CD14-positive monocyte (primary cell): ENCODE measurements around the gene ARID4B. TPM values are rescaled to one million over a fixed set of nuclear protein-coding genes. Genes with fewer than 3 reads are reported as not detected.
"Not testable (repeated sequence)": the region's sequence is repeated elsewhere in the genome, so short reads cannot be mapped to it uniquely, and the experiment has no call there.

Source experiments
- DNase-seq, 3 donors: peaks; one replicate each; pipeline ENCODE4 v3.0.0-alpha.2; 2011 to 2022
- H2AFZ ChIP-seq: 2 replicates; pipeline ENCODE4 v1.6.0; 2012; ENCODE audit warnings: mild to moderate bottlenecking, low read depth, low read length, inconsistent platforms; ENCODE audit not compliant: insufficient read depth, poor library complexity, severe bottlenecking
- H3K27ac ChIP-seq, 2 donors: 1 replicate in 1 of 2; 2 replicates in 1 of 2; pipeline ENCODE4 v1.5.1; 2012 to 2013; ENCODE audit warnings: low read length in 2 of 2, control low read depth in 1 of 2, inconsistent platforms in 1 of 2, low read depth in 1 of 2, mild to moderate bottlenecking in 1 of 2
- H3K27me3 ChIP-seq, 2 donors: one replicate each; pipeline versions ENCODE4 v1.6.0 to v1.6.1; 2011 to 2013; ENCODE audit warnings: low read length in 2 of 2; ENCODE audit not compliant: control insufficient read depth in 2 of 2, insufficient read depth in 2 of 2
- H3K36me3 ChIP-seq, 2 donors: replicated peaks in 1 of 2; 1 replicate in 1 of 2; 2 replicates in 1 of 2; pipeline versions ENCODE4 v1.5.1 to v1.6.1; 2012 to 2013; ENCODE audit warnings: low read length in 2 of 2, control low read depth in 1 of 2, inconsistent platforms in 1 of 2, mild to moderate bottlenecking in 1 of 2; ENCODE audit not compliant: insufficient read depth in 2 of 2, control insufficient read depth in 1 of 2
- H3K4me1 ChIP-seq, 2 donors: 1 replicate in 1 of 2; 2 replicates in 1 of 2; pipeline versions ENCODE4 v1.5.1 to v1.6.1; 2012 to 2013; ENCODE audit warnings: low read length in 2 of 2, control low read depth in 1 of 2, inconsistent platforms in 1 of 2, mild to moderate bottlenecking in 1 of 2, moderate library complexity in 1 of 2; ENCODE audit not compliant: insufficient read depth in 2 of 2, control insufficient read depth in 1 of 2
- H3K4me2 ChIP-seq: replicated peaks from 2 replicates; pipeline ENCODE3; 2012; ENCODE audit warnings: low read length, moderate library complexity, mild to moderate bottlenecking; ENCODE audit not compliant: poor library complexity, severe bottlenecking; ENCODE audit errors: extremely low read depth
- H3K4me3 ChIP-seq, 3 experiments: fragments of 200-600 bp in 1 of 3; sonication (generic) in 1 of 3; replicated peaks in 1 of 3; 1 replicate in 2 of 3; 2 replicates in 1 of 3; pipeline ENCODE4 v1.5.1; 2011 to 2013; ENCODE audit warnings: low read length in 3 of 3, mild to moderate bottlenecking in 3 of 3, control low read depth in 2 of 3, low read depth in 2 of 3, inconsistent platforms in 1 of 3, moderate library complexity in 1 of 3
- H3K79me2 ChIP-seq: 2 replicates; pipeline ENCODE4 v1.6.0; 2012; ENCODE audit warnings: mild to moderate bottlenecking, control low read depth, inconsistent platforms, low read length, moderate library complexity; ENCODE audit not compliant: insufficient read depth
- H3K9ac ChIP-seq: 2 replicates; pipeline ENCODE4 v1.6.0; 2017; ENCODE audit warnings: low read length, mild to moderate bottlenecking; ENCODE audit not compliant: insufficient read depth, poor library complexity, severe bottlenecking
- H3K9me3 ChIP-seq, 2 donors: replicated peaks in 1 of 2; 1 replicate in 1 of 2; 2 replicates in 1 of 2; pipeline versions ENCODE4 v1.5.1 to v1.6.1; 2012 to 2013; ENCODE audit warnings: low read length in 2 of 2, control low read depth in 1 of 2; ENCODE audit not compliant: control insufficient read depth in 1 of 2, insufficient read depth in 1 of 2
- H4K20me1 ChIP-seq: 2 replicates; pipeline ENCODE4 v1.6.0; 2012; ENCODE audit warnings: mild to moderate bottlenecking, low read length, control low read depth, moderate library complexity; ENCODE audit not compliant: insufficient read depth
- H3K27ac Mint-ChIP-seq, 7 donors: one replicate each; pipeline ENCODE4 v1.8.0; 2020; ENCODE audit warnings: mild to moderate bottlenecking in 7 of 7, mixed read lengths in 7 of 7, moderate library complexity in 6 of 7, inconsistent platforms in 2 of 7
- H3K27me3 Mint-ChIP-seq, 3 donors: one replicate each; pipeline ENCODE4 v1.8.0; 2021 to 2022; ENCODE audit warnings: low read depth in 3 of 3, mild to moderate bottlenecking in 3 of 3, mixed read lengths in 3 of 3, moderate library complexity in 3 of 3, inconsistent platforms in 1 of 3
- H3K36me3 Mint-ChIP-seq, 2 donors: one replicate each; pipeline ENCODE4 v1.8.0; 2020; ENCODE audit warnings: mixed read lengths in 2 of 2, inconsistent platforms in 1 of 2, mild to moderate bottlenecking in 1 of 2
- H3K4me1 Mint-ChIP-seq: one replicate; pipeline ENCODE4 v1.8.0; 2020; ENCODE audit warnings: mild to moderate bottlenecking, mixed read lengths
- H3K4me3 Mint-ChIP-seq, 2 donors: one replicate each; pipeline ENCODE4 v1.8.0; 2020; ENCODE audit warnings: mild to moderate bottlenecking in 2 of 2, mixed read lengths in 2 of 2, moderate library complexity in 1 of 2
- H3K9me3 Mint-ChIP-seq, 7 donors: one replicate each; pipeline ENCODE4 v1.8.0; 2020 to 2022; ENCODE audit warnings: mixed read lengths in 7 of 7, mild to moderate bottlenecking in 6 of 7, moderate library complexity in 6 of 7, inconsistent platforms in 2 of 7
- WGBS: methylation state at CpG from one replicate; pipeline ENCODE4 v1.1.5; 2013; ENCODE audit warnings: missing lambda C conversion rate; ENCODE audit not compliant: insufficient coverage; 5-methylcytosine and 5-hydroxymethylcytosine counted together
- intact Hi-C, 2 donors: fragments of 100-400 bp; cut with micrococcal nuclease; formaldehyde crosslinking; loops; one replicate each; pipeline versions ENCODE4 v1.15.0 to v1.15.1; 2023
- polyA plus RNA-seq, 3 donors: library from polyadenylated mRNA; depleted of rRNA in 1 of 3; unstranded in 2 of 3; stranded (reverse) in 1 of 3; fragments of 300-500 nt in 2 of 3; fragments of >200 nt in 1 of 3; fragmentation: Illumina TruSeq in 2 of 3; gene quantifications; 1 replicate in 2 of 3; 2 replicates in 1 of 3; pipeline ENCODE4 v1.2.3, GENCODE V29; 2012 to 2021
- TF ChIP-seq, protein P1 (sequence below): fragments of 200-600 bp; IDR thresholded peaks from one replicate; pipeline ENCODE4 v1.8.0; 2022; ENCODE audit warnings: antibody characterized with exemption, mild to moderate bottlenecking

The ARID4B gene
- polyA plus RNA-seq, 3 donors, result 9.3 to 15.4 (median 11.1) TPM

DNA sequence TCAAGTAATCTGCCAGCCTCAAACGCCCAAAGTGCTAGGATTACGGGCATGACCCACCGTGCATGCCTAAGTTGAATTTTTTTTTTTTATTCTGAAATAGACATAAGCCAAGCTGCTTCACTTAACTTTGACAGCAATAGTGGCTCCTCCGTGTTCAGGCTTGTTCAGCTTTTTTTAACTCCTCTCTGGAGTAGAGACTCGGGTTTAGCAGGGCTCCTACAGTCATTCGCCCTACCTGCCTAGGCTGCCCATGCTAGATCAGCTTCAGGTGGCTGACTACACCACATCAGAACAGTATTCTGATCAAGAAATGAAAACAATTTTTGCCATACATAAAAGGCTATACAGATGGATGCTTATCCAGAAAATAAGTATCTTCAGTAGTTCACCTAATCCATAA, 14.7 kb downstream of the ARID4B start:
- DNase-seq, result no peak
- 100% methylated on average over 4 of the region's 6 CpGs for WGBS
- peaks cover 4 to 22% of the 10 kb centered on the region in 2 donors for H3K36me3 Mint-ChIP-seq
- H3K27me3 ChIP-seq, result no peaks in the 10 kb centered on the region
- TF ChIP-seq, protein P1, sequence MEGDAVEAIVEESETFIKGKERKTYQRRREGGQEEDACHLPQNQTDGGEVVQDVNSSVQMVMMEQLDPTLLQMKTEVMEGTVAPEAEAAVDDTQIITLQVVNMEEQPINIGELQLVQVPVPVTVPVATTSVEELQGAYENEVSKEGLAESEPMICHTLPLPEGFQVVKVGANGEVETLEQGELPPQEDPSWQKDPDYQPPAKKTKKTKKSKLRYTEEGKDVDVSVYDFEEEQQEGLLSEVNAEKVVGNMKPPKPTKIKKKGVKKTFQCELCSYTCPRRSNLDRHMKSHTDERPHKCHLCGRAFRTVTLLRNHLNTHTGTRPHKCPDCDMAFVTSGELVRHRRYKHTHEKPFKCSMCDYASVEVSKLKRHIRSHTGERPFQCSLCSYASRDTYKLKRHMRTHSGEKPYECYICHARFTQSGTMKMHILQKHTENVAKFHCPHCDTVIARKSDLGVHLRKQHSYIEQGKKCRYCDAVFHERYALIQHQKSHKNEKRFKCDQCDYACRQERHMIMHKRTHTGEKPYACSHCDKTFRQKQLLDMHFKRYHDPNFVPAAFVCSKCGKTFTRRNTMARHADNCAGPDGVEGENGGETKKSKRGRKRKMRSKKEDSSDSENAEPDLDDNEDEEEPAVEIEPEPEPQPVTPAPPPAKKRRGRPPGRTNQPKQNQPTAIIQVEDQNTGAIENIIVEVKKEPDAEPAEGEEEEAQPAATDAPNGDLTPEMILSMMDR, result no peak
- peaks cover 3 to 18% of the 10 kb centered on the region in 2 donors for H3K36me3 ChIP-seq
- H3K27me3 Mint-ChIP-seq, result no peaks in the 10 kb centered on the region
- H3K4me3 Mint-ChIP-seq, result no peak overlapping the region
- peak overlapping the region in 1 of 7 donors; percentile 42 for H3K27ac Mint-ChIP-seq
- no peak overlapping the region for H2AFZ ChIP-seq
- peaks cover 89% of the 10 kb centered on the region for H4K20me1 ChIP-seq
- peaks cover 84% of the 10 kb centered on the region for H3K79me2 ChIP-seq
- peaks cover 14% of the 10 kb centered on the region for H3K4me1 Mint-ChIP-seq
- H3K4me1 ChIP-seq, result no peaks in the 10 kb centered on the region
- intact Hi-C loops, result no loop called here
- no peaks in the 10 kb centered on the region for H3K9me3 ChIP-seq
- H3K9me3 Mint-ChIP-seq, result no peaks in the 10 kb centered on the region
- H3K27ac ChIP-seq, result no peak overlapping the region
- no peak overlapping the region for H3K4me2 ChIP-seq
- H3K9ac ChIP-seq, result no peak overlapping the region
- no peak overlapping the region for H3K4me3 ChIP-seq

DNA sequence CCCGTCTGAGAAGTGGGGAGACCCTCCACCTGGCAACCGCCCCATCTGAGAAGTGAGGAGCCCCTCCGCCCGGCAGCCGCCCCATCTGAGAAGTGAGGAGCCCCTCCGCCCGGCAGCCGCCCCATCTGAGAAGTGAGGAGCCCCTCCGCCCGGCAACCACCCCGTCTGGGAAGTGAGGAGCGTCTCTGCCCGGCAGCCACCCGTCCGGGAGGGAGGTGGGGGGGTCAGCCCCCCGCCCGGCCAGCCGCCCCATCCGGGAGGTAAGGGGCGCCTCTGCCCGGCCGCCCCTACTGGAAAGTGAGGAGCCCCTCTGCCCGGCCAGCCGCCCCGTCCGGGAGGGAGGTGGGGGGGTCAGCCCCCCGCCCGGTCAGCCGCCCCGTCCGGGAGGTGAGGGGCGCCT, 18.8 kb downstream of the ARID4B start:
- Mint-ChIP-seq H3K36me3 (peaks cover 5 to 21% of the 10 kb centered on the region in 2 donors), H3K4me1 (peaks cover 25% of the 10 kb centered on the region)
- H4K20me1 ChIP-seq, result peaks cover 89% of the 10 kb centered on the region
- WGBS, result 100% methylated on average over 5 of the region's 32 CpGs
- DNase-seq, H3K27ac Mint-ChIP-seq, H3K27me3 ChIP-seq, H3K4me1 ChIP-seq, H3K9ac ChIP-seq, H3K9me3 ChIP-seq, H3K4me3 ChIP-seq, H3K27me3 Mint-ChIP-seq, H3K9me3 Mint-ChIP-seq, H3K27ac ChIP-seq, intact Hi-C loops, H2AFZ ChIP-seq, H3K4me3 Mint-ChIP-seq, H3K4me2 ChIP-seq: not testable (repeated sequence)
- peaks cover 84% of the 10 kb centered on the region for H3K79me2 ChIP-seq
- peaks cover 3 to 15% of the 10 kb centered on the region in 2 donors for H3K36me3 ChIP-seq
